NCI-H2171 (cell line): ENCODE data around the gene CLEC16A.

Source experiments
- DNase-seq: peaks from one replicate; lab custom pipeline; 2025; lab: John Stamatoyannopoulos, UW

CLEC16A gene

GRCh38 chr16:11140466-11140865, 196.1 kb downstream of the CLEC16A start:
- no peak for DNase-seq

GRCh38 chr16:11140867-11141266, 196.5 kb downstream of the CLEC16A start:
- no peak for DNase-seq

- DNase-seq, result no peak
These were observed 197.3 kb downstream of the CLEC16A start for GRCh38 chr16:11141409-11142260.

- no peak for DNase-seq
These were observed 197.9 kb downstream of the CLEC16A start for GRCh38 chr16:11142261-11142630.

GRCh38 chr16:11142951-11143350, 198.6 kb downstream of the CLEC16A start:
- no peak for DNase-seq

- peak; percentile 97 for DNase-seq
These were observed 199.1 kb downstream of the CLEC16A start for GRCh38 chr16:11143372-11144035.

- no peak for DNase-seq
These were observed 199.8 kb downstream of the CLEC16A start for GRCh38 chr16:11144122-11144521.

GRCh38 chr16:11145173-11145818, 200.9 kb downstream of the CLEC16A start:
- DNase-seq, result peak; percentile 75

GRCh38 chr16:11145819-11146211, 201.5 kb downstream of the CLEC16A start:
- DNase-seq, result no peak

GRCh38 chr16:11147033-11147753, 202.8 kb downstream of the CLEC16A start:
- no peak for DNase-seq

- DNase-seq, result no peak
These were observed 203.5 kb downstream of the CLEC16A start for GRCh38 chr16:11147754-11148444.

- DNase-seq, result no peak
These were observed 204.8 kb downstream of the CLEC16A start for GRCh38 chr16:11149011-11149616.

- no peak for DNase-seq
These were observed 205.8 kb downstream of the CLEC16A start for GRCh38 chr16:11150190-11150589.

- peak; percentile 68 for DNase-seq
These were observed 207.0 kb downstream of the CLEC16A start for GRCh38 chr16:11151156-11151884.

- peak; percentile 95 for DNase-seq
These were observed 207.7 kb downstream of the CLEC16A start for GRCh38 chr16:11151885-11152629.

- no peak for DNase-seq
These were observed 208.4 kb downstream of the CLEC16A start for GRCh38 chr16:11152677-11153331.

GRCh38 chr16:11155284-11155806, 211.0 kb downstream of the CLEC16A start:
- DNase-seq, result no peak

GRCh38 chr16:11156401-11156800, 212.0 kb downstream of the CLEC16A start:
- peak; percentile 81 for DNase-seq

GRCh38 chr16:11157143-11157542, 212.8 kb downstream of the CLEC16A start:
- no peak for DNase-seq
